ENCODE results near the gene LIMS2. TPM values are rescaled to one million over a fixed set of nuclear protein-coding genes. Genes with fewer than 3 reads are reported as not detected.

LIMS2 gene
- total RNA-seq, 2 experiments from 2014 or later, result 1.6 to 24.9 TPM

GRCh38 chr2:127656569-127657231, 18.6 kb downstream of the LIMS2 start:
- Histone ChIP-seq H3K9me2 (ENCODE audit: insufficient read depth, low read length) (no peaks in the 10 kb centered on the region), H3K27ac (ENCODE audit: low read depth, low read length, poor library complexity, severe bottlenecking) (no peak overlapping the region), H3K36me3 (ENCODE audit: insufficient read depth, low read length) (no peaks in the 10 kb centered on the region), H3K9me3 (ENCODE audit: low read length) (no peaks in the 10 kb centered on the region; the same call in 1 of the 2 replicates), H3K4me2 (ENCODE audit: low read length) (no peak overlapping the region), H2AFZ (ENCODE audit: low read length) (no peak overlapping the region), H4K20me1 (ENCODE audit: insufficient read depth, low read length) (no peaks in the 10 kb centered on the region), H3K4me3 (ENCODE audit: low read depth, low read length, poor library complexity, severe bottlenecking) (no peak overlapping the region), H3K79me2 (ENCODE audit: insufficient read depth, low read depth, low read length) (no peaks in the 10 kb centered on the region), H3K4me1 (ENCODE audit: insufficient read depth, low read length, poor library complexity, severe bottlenecking) (no peaks in the 10 kb centered on the region)
- intact Hi-C loops (cut with micrococcal nuclease; ENCODE audit: unreplicated experiment), result no loop called here
- no TSS peak for BruUV-seq (replicated peaks)
- CTCF ChIA-PET (ENCODE audit: unreplicated experiment), result interaction anchor here (0.6 kb wide), 1 partner anchor 26 kb away, joined by 3 read pairs; no protein-coding TSS in a partner anchor
- POLR2A ChIA-PET, result interaction anchor here (0.6 kb wide), 1 partner anchor 144 kb away, joined by 5 read pairs; no protein-coding TSS in a partner anchor
- no peak for DNase-seq (ENCODE audit: low spot score)
- no peak for TF ChIP-seq CTCF (conservative IDR thresholded peaks at IDR 0.05; ENCODE audit: low read length)
- no peak for TF ChIP-seq EZH2phosphoT487 (IDR thresholded peaks at IDR 0.05; ENCODE audit: borderline replicate concordance, low read depth, low read length)

GRCh38 chr2:127655209-127656073, 19.9 kb downstream of the LIMS2 start:
- CTCF ChIA-PET (ENCODE audit: unreplicated experiment), result interaction anchor here (0.6 kb wide), 1 partner anchor 24 kb away, joined by 3 read pairs; no protein-coding TSS in a partner anchor
- H3K27ac ChIP-seq (ENCODE audit: low read depth, low read length, poor library complexity, severe bottlenecking), result no peak overlapping the region
- no TSS peak for BruUV-seq (replicated peaks)
- H3K4me2 ChIP-seq (ENCODE audit: low read length), result no peak overlapping the region
- DNase-seq (ENCODE audit: low spot score), result no peak
- POLR2A ChIA-PET, result no interaction called here
- no peaks in the 10 kb centered on the region for H3K4me1 ChIP-seq (ENCODE audit: insufficient read depth, low read length, poor library complexity, severe bottlenecking)
- TF ChIP-seq EZH2phosphoT487 (IDR thresholded peaks at IDR 0.05; ENCODE audit: borderline replicate concordance, low read depth, low read length), result no peak
- TF ChIP-seq CTCF (conservative IDR thresholded peaks at IDR 0.05; ENCODE audit: low read length), result no peak
- no peaks in the 10 kb centered on the region for H3K9me2 ChIP-seq (ENCODE audit: insufficient read depth, low read length)
- H3K79me2 ChIP-seq (ENCODE audit: insufficient read depth, low read depth, low read length), result no peaks in the 10 kb centered on the region
- H4K20me1 ChIP-seq (ENCODE audit: insufficient read depth, low read length), result no peaks in the 10 kb centered on the region
- intact Hi-C loops (cut with micrococcal nuclease; ENCODE audit: unreplicated experiment), result no loop called here
- no peaks in the 10 kb centered on the region; the same call in 1 of the 2 replicates for H3K9me3 ChIP-seq (ENCODE audit: low read length)
- no peaks in the 10 kb centered on the region for H3K36me3 ChIP-seq (ENCODE audit: insufficient read depth, low read length)
- H3K4me3 ChIP-seq (ENCODE audit: low read depth, low read length, poor library complexity, severe bottlenecking), result no peak overlapping the region
- no peak overlapping the region for H2AFZ ChIP-seq (ENCODE audit: low read length)
